DMS153 treated with DMSO at 0.1 percent for 48 hours (cell line): ENCODE results near the gene QPCTL.

Experiments used
- DNase-seq: peaks from one replicate; lab custom pipeline; 2025; ENCODE audit not compliant: unreplicated experiment; lab: John Stamatoyannopoulos, UW

The QPCTL gene

DNA sequence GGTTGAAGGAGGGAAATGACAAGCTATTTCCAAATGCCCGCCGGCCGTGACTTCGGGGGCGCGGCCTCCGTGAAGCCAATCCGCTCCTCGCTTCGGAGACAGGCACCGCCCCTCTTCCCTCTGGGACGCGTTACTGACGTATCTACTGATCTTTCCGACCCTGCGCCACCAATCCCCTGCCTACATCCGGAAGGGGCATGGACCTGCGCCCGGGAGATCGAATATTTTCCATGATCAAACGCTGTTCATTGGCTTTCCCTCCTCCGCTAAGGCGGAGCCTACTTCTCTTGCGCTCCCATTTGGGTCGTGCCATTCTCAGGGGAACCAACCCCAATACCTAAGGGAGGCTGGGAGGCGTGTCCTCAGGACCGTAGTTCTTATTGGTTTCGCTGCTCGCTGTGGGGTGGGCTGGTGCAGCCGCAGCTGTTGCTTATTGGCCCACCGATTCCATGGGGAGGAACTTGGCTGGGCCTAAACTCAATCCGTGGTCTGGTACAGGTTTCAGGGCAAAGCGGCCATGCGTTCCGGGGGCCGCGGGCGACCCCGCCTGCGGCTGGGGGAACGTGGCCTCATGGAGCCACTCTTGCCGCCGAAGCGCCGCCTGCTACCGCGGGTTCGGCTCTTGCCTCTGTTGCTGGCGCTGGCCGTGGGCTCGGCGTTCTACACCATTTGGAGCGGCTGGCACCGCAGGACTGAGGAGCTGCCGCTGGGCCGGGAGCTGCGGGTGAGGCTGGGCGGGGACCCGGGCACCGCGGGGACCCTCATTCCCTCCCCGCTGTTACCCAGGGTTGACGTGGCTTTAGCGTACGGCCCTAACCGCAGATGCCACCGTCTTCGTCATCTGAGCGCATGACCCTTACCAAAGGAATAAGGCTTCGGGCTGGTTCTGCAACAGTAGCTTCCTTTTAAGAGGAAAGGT, at the start of gene QPCTL:
Gene QPCTL, plus strand, starts transcription at position 480 of the 919 bp plus-strand sequence. Its CDS starts 38 bp downstream, at position 518.
- DNase-seq = peak; percentile 96

- DNase-seq = peak; percentile 59
These were observed 49.2 kb upstream of the QPCTL start for GRCh38 chr19:45643024-45643926.

GRCh38 chr19:45643927-45644771, 48.3 kb upstream of the QPCTL start:
- no peak for DNase-seq

DNA sequence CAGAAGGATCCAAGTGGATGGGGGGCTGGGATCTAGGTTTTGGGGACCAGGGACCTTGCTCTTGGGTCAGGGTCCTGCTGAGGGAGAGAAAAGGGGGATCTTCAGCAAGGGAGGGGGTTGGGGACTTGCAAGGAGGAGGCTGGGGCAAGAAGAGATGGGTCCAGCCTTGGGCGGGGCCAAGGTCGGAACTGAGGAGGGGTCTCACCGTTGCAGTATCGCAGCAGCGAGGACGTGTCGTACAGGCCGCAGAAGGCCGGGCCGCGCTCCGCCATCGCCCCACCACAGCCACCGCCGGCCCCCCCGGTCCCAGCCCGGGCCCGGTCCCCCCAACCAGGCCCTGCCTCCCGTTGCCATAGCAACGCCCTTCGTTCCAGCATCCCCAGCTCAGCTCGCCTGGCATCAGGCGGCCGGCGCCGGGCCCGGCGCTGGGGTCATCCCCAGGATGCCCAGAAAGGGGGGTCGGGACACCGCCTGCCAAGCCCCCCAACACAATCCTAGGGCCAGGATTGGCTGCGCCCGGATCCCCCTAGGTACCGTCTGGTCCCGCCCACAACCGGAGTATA, 47.3 kb upstream of the QPCTL start:
- no peak for DNase-seq

DNA sequence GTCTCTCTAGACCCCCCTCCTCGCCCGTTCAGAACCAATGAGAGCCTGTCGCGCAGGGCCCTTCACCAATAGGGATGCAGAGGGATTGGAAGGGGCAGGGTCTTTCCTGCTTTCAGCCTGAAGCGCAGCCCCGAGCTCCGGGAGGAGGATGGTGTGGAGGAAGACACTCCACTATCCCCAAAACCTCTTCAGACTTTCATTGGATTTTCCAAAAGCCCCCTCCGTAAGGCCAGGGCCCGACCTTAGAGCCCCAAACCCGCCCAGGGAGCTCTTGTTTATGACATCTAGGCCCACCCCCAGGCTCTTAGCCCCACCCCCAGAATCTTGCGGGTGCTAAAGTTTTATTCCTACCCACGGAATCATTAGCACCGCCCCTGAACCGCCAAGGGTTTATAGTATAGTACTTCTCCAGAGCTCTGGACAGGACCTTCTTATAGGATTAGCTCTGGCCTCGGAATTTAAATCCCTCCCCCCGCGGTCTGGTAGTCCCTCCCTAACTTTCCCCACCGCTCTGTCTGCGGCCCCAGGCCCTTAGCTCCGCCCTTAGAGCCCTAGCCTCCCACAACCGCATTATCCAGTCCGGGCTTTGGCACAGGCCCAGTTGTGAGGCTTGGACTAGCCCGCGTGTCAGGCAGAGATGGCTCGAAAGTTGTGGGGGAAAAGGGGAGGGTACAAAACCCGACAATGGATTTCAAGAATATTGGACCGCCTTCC, 46.7 kb upstream of the QPCTL start:
- DNase-seq = peak; percentile 71

GRCh38 chr19:45646345-45646698, 46.1 kb upstream of the QPCTL start:
- DNase-seq = no peak

- DNase-seq = no peak
These were observed 41.7 kb upstream of the QPCTL start for GRCh38 chr19:45650722-45651121.

DNA sequence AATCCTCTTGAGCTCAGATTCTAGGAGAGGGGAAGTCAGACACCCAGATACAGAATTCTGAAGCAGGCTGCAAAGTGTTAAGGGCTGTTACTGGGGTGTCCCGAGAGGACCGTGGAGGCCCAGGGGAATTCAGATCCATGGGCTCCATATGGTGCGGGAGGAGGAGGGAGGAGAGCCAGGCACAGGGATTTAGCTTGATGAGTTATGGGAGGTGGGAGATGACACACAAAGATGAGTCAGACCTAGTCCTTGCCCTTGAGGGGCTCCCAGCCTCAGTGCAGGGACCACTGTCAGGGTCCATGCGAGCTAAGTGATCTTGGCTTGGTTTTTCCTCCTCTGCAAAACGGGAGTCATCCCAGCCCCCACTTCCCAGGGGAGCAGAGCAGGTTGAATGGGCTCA, 38.8 kb upstream of the QPCTL start:
- no peak for DNase-seq

GRCh38 chr19:45655073-45655472, 37.4 kb upstream of the QPCTL start:
- no peak for DNase-seq

DNA sequence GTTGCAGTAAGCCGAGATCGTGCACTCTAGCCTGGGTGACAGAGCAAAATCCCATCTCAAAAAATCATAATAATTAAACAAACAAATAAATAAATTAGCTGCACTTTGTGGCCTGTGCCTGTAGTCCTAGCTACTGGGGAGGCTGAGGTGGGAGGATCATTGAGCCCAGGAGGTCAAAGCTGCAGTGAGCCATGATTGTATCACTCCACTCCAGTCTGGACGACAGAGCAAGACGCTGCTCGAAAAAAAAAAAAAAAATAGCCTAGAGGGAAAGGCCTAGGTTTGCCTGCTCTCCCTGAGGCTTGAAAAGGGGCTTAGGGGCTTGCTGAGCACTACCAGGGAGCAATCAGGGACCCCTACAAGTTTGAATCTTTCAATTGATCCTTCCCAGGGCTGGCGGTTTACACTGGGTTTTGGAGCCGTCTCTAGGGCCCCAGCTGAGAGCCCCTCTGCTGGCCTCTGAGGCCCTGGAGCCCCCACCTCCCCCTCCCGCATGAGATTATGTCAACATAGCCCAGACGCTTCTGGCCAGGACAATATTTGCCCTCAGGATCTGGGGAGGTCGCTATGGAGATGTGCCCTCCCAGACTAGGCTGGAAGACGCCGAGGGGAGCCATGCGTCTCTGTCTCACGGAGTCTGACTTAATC, 34.8 kb upstream of the QPCTL start:
- DNase-seq = no peak

DNA sequence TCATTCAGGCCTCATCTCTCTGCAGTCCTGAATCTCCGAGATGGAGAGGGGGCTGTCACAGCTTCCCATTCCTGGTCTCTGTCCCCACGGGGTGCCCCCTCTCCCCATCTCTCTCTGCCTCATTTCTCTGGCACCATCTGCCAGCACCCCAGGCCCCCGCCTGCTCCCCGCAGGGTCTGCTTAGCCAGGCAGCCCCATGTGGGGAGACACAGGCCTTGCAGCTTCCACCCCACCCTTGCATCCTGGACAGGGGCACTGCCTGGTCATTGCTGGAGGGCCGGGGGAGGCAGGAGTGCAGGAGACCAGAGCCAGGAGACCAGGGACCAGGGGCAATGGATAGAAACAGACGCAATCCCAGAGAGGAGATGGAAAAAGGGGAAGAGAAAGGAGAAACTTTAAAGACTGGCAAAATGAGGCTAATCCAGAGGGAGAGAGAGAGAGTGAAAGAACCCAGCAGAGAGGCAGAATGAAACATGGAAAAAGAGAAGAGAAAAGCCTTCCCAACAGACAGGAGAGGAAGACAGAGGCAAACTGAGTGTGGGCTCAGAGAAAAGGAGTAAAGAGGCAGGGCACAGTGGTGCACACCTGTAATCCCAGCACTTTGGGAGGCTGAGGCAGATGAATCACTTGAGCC, 33.3 kb upstream of the QPCTL start:
- no peak for DNase-seq

GRCh38 chr19:45660636-45661035, 31.8 kb upstream of the QPCTL start:
- DNase-seq = no peak

GRCh38 chr19:45663800-45664199, 28.7 kb upstream of the QPCTL start:
- no peak for DNase-seq

DNA sequence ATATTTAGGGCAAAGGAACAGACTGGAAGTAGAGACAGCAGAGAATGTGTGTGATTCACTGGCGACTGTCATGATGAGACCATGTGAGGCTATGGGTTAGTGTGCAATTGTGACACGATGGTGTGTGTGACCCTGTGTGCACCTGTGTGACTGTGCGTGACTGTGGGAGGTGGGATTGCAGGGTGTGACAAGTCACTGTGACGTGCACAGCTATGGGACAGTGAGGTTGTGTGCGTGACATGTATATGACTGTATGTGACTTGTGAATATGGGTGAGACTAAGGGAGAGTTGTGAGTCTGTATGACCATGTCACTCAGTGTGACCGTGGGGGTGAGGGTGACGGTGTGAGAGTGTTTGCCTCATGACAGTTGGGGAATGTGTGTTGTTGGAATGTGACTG, 27.9 kb upstream of the QPCTL start:
- no peak for DNase-seq

DNA sequence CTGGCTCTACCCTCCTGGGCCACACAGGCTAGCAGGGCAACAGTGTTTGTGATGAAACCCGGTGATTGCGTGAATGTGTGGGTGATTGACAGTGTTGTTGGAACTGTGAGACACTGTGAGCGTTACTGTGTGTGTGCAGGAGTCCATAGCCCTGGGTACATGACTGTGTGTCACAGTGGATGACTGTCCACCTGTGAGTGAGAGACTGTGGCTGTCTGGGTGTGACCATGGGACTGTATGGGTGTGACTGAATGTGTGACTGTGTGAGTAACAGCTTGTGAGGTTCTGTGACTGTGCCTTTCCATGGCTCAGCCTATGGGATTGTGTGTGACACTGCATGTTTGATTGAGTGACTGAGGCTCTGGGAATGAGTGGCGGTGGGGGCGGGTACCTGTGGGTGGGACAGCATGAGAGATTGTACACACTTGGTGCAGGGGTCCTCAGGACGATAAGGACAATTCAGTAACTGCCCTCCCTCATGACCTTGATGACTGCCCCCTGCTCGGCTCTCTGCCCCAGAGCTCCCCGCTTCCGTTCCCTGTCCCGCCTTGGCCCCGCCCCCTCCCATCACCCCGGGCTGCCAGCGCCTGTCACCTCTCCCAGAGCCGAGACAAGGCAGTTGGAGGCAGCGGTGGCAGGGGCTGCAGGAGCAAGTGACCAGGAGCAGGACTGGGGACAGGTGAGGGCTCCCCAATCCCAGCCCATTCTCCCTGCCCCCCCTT, 24.7 kb upstream of the QPCTL start, which contains the start of gene GIPR:
Gene GIPR, plus strand, starts transcription at position 602 of the 722 bp plus-strand sequence. CDS start 1,300 bp downstream, outside the sequence.
- no peak for DNase-seq

GRCh38 chr19:45668342-45668871, 24.1 kb upstream of the QPCTL start:
- no peak for DNase-seq

- DNase-seq = peak; percentile 89
These were observed 21.6 kb upstream of the QPCTL start for GRCh38 chr19:45670670-45671453.
